ENCODE data around the gene EPHA5.
A peak's percentile ranks its signal among the peaks of the same experiment; 100 is the strongest.

EPHA5 gene

DNA sequence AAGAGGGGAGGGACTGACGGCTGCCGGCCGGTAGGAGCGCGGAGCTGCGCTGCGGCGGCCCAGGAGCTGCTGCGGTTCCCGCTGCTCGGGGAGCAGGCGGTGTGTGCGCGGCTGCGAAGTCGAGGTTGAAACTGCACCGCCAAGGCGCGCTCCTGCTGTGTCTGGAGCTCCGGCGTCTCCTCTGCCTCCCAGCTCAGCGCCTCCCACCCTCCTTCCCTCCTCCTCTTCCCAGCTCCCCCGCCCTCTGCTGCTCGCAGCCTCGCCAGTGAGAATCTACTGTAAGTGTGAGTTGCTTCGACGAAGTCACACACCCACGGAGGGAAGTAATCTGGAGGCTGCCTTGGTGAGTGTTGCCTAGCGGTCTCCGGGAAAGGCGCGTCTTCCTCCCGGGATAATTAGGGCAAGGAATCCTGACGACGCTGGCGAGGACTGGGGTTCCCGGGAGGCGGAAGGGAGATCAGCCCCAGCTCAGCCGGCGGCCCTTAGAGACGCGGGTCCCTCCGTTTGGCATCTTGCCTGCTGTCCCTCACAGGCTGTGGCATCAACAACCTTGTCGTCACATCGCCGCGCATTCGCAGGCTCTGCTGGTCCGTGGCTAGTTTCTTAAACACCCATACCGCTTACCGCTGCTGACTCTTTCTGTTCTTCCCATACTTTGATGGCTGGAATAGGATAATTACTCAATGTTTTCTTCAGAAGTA is at the start of gene EPHA5:
Gene EPHA5 (minus strand): TSS at position 159 of the 701 bp plus-strand sequence. CDS start 747 bp downstream, outside the sequence.
- peaks cover 17% of the 10 kb centered on the region; the same call in 1 of the 2 replicates for H3K4me1 ChIP-seq (ENCODE audit: control insufficient read depth, insufficient read depth, low read length)
- peaks cover 80% of the 10 kb centered on the region for H3K27me3 ChIP-seq (ENCODE audit: control insufficient read depth, insufficient read depth, low read length)
- no peaks in the 10 kb centered on the region for H3K9me3 ChIP-seq (ENCODE audit: control insufficient read depth, insufficient read depth, low read depth, low read length)
- no peak within 1 kb of the TSS for H3K9ac ChIP-seq (ENCODE audit: low read length)
- no peaks in the 10 kb centered on the region for H3K36me3 ChIP-seq (ENCODE audit: control insufficient read depth, insufficient read depth, low read length)
- H3K27ac ChIP-seq (ENCODE audit: low read depth, low read length), result no peak within 1 kb of the TSS
- H3K4me3 ChIP-seq (ENCODE audit: low read depth, low read length), result peak within 1 kb of the TSS; percentile 59

- Histone ChIP-seq H3K27ac (ENCODE audit: low read depth, low read length) (no peak overlapping the region), H3K9ac (ENCODE audit: low read length) (no peak overlapping the region), H3K9me3 (ENCODE audit: control insufficient read depth, insufficient read depth, low read depth, low read length) (no peaks in the 10 kb centered on the region), H3K4me1 (ENCODE audit: control insufficient read depth, insufficient read depth, low read length) (no peaks in the 10 kb centered on the region), H3K36me3 (ENCODE audit: control insufficient read depth, insufficient read depth, low read length) (no peaks in the 10 kb centered on the region), H3K4me3 (ENCODE audit: low read depth, low read length) (no peak overlapping the region), H3K27me3 (ENCODE audit: control insufficient read depth, insufficient read depth, low read length) (no peaks in the 10 kb centered on the region)
These were observed 49.3 kb upstream of the EPHA5 start for GRCh38 chr4:65719635-65720034.

- no peaks in the 10 kb centered on the region for H3K27me3 ChIP-seq (ENCODE audit: control insufficient read depth, insufficient read depth, low read length)
- no peak overlapping the region for H3K4me3 ChIP-seq (ENCODE audit: low read depth, low read length)
- H3K9me3 ChIP-seq (ENCODE audit: control insufficient read depth, insufficient read depth, low read depth, low read length), result no peaks in the 10 kb centered on the region
- no peak overlapping the region for H3K9ac ChIP-seq (ENCODE audit: low read length)
- H3K27ac ChIP-seq (ENCODE audit: low read depth, low read length), result no peak overlapping the region
- no peaks in the 10 kb centered on the region for H3K36me3 ChIP-seq (ENCODE audit: control insufficient read depth, insufficient read depth, low read length)
- H3K4me1 ChIP-seq (ENCODE audit: control insufficient read depth, insufficient read depth, low read length), result no peaks in the 10 kb centered on the region
These were observed 28.3 kb upstream of the EPHA5 start for GRCh38 chr4:65698631-65699030.

- Histone ChIP-seq H3K9me3 (ENCODE audit: control insufficient read depth, insufficient read depth, low read depth, low read length) (no peaks in the 10 kb centered on the region), H3K4me1 (ENCODE audit: control insufficient read depth, insufficient read depth, low read length) (no peaks in the 10 kb centered on the region)
These were observed 26.1 kb upstream of the EPHA5 start for GRCh38 chr4:65696436-65696835.

GRCh38 chr4:65671372-65671771 is 1.1 kb upstream of the EPHA5 start:
- Histone ChIP-seq H3K9ac (ENCODE audit: low read length) (no peak overlapping the region), H3K9me3 (ENCODE audit: control insufficient read depth, insufficient read depth, low read depth, low read length) (no peaks in the 10 kb centered on the region), H3K27ac (ENCODE audit: low read depth, low read length) (no peak overlapping the region), H3K27me3 (ENCODE audit: control insufficient read depth, insufficient read depth, low read length) (peaks cover 75% of the 10 kb centered on the region), H3K4me1 (ENCODE audit: control insufficient read depth, insufficient read depth, low read length) (peaks cover 14% of the 10 kb centered on the region; the same call in 1 of the 2 replicates), H3K4me3 (ENCODE audit: low read depth, low read length) (peak overlapping the region; percentile 59; the same call in 1 of the 2 replicates), H3K36me3 (ENCODE audit: control insufficient read depth, insufficient read depth, low read length) (no peaks in the 10 kb centered on the region)

More at GRCh38 chr4:65696436-65696835, 26.1 kb upstream of the EPHA5 start:
- Histone ChIP-seq H3K9ac (ENCODE audit: low read length) (no peak overlapping the region), H3K27me3 (ENCODE audit: control insufficient read depth, insufficient read depth, low read length) (no peaks in the 10 kb centered on the region), H3K36me3 (ENCODE audit: control insufficient read depth, insufficient read depth, low read length) (no peaks in the 10 kb centered on the region), H3K4me3 (ENCODE audit: low read depth, low read length) (no peak overlapping the region), H3K27ac (ENCODE audit: low read depth, low read length) (no peak overlapping the region)

DNA sequence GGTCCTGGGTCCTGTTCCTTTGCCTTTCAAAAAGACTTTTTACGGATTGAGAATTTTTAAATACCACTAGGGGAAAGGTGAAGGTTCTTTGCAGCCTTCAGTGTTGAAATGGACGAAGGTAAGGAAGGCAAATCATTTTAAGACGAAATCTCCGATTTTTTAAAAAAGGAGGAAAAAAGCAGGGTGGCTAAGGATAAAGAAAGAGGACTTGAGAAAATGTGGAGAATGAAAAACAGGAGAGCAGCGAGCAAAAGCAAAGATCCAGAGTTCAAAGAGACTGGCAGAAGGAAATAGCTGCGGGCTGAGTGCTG is 314 bp downstream of the EPHA5 start:
- Histone ChIP-seq H3K4me1 (ENCODE audit: control insufficient read depth, insufficient read depth, low read length) (peaks cover 17% of the 10 kb centered on the region; the same call in 1 of the 2 replicates), H3K9me3 (ENCODE audit: control insufficient read depth, insufficient read depth, low read depth, low read length) (no peaks in the 10 kb centered on the region), H3K27ac (ENCODE audit: low read depth, low read length) (no peak overlapping the region), H3K36me3 (ENCODE audit: control insufficient read depth, insufficient read depth, low read length) (no peaks in the 10 kb centered on the region), H3K27me3 (ENCODE audit: control insufficient read depth, insufficient read depth, low read length) (peaks cover 80% of the 10 kb centered on the region), H3K9ac (ENCODE audit: low read length) (no peak overlapping the region), H3K4me3 (ENCODE audit: low read depth, low read length) (peak overlapping the region; percentile 59)

DNA sequence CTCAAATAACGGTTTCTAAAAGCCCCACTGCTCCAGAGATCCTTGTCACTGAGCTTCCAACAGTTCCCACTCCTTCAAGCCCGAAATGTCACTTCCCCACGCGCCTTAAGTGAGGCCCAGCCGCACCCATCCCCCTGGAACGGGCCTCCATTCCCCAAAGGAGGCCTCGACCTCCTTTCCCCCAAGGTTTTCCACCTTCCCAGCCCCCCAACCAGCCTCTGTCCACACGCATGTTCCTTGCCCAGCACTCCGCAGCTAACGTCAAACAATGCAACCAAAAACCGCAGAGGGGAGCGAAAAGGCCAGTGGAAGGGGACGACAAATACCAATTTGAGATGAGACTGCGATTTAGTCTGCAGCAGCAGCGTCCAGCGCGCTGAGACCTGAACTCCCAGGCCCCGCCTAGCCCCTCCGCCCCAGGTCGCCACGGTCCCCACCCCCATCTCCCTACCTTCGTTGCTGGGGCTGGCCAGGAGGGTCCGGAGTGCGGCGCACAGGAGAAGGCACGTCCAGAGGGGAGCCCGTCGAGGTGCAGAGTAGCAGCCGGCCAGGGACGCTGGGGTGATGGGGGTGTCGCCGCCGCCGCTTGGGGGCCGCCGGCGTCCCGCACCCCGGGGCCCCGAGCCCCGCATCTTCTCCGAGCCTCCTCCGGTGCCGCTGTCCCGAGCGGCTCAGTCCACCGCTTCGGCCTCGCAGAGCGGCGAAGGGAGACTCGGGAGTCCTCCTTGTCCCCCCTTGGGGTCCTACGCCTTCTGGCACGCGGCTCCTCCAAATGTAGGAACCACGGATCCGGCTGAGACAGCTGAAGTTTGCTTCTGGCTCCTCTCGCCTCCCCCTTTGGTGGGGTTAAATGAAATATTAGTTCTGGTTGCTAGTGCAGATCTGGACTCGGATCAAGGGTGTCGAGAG is 924 bp downstream of the EPHA5 start:
- no peak overlapping the region for H3K9ac ChIP-seq (ENCODE audit: low read length)
- H3K27me3 ChIP-seq (ENCODE audit: control insufficient read depth, insufficient read depth, low read length), result peaks cover 80% of the 10 kb centered on the region
- H3K4me1 ChIP-seq (ENCODE audit: control insufficient read depth, insufficient read depth, low read length), result peaks cover 17% of the 10 kb centered on the region; the same call in 1 of the 2 replicates
- no peaks in the 10 kb centered on the region for H3K36me3 ChIP-seq (ENCODE audit: control insufficient read depth, insufficient read depth, low read length)
- H3K9me3 ChIP-seq (ENCODE audit: control insufficient read depth, insufficient read depth, low read depth, low read length), result no peaks in the 10 kb centered on the region
- peak overlapping the region; percentile 59 for H3K4me3 ChIP-seq (ENCODE audit: low read depth, low read length)
- no peak overlapping the region for H3K27ac ChIP-seq (ENCODE audit: low read depth, low read length)

DNA sequence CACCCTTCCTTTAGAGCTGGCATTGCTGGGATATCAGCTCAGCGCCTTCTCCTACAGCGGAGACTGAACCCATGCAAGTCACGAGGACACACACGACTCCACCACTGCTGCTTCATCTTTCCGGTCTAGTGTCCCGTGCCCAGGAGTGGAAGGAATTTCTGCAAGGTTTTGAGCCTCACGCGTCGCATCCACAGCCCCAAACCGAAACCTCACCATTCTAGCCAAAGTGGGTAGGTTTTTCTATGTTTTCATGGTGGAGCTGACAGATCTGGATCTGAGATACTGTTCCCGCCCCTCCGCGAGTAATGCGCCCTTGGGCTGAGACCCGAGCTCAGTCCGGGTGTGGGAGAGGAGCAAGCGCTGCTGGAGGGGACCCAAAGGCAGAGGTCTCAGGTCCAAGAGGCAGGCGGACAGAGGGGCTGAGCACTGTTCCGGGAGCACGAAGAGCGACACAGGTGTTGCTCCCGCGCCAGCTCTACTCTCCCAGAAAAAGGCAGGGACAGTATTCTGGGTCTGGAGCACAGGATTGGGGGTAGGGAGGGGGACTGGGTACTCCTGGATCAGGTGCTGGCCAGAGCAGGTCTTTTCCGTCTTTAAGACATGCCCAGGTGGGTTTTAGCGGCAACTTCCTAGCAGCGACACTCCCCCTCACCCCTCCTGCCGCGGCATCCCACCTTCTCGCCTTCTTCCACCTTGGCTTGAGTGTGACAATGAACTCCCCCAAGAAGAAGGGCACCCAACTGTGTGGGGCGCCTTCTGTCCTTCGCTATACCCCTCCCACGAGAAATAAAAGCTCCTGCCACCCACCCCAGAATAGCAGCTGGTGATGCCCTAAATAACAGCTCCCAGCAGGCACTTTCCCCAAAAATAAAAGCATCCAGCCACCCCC is 1.8 kb downstream of the EPHA5 start:
- Histone ChIP-seq H3K36me3 (ENCODE audit: control insufficient read depth, insufficient read depth, low read length) (no peaks in the 10 kb centered on the region), H3K4me3 (ENCODE audit: low read depth, low read length) (peak overlapping the region; percentile 59), H3K4me1 (ENCODE audit: control insufficient read depth, insufficient read depth, low read length) (peaks cover 17% of the 10 kb centered on the region; the same call in 1 of the 2 replicates), H3K9me3 (ENCODE audit: control insufficient read depth, insufficient read depth, low read depth, low read length) (no peaks in the 10 kb centered on the region), H3K27ac (ENCODE audit: low read depth, low read length) (no peak overlapping the region), H3K27me3 (ENCODE audit: control insufficient read depth, insufficient read depth, low read length) (peaks cover 76% of the 10 kb centered on the region), H3K9ac (ENCODE audit: low read length) (no peak overlapping the region)

DNA sequence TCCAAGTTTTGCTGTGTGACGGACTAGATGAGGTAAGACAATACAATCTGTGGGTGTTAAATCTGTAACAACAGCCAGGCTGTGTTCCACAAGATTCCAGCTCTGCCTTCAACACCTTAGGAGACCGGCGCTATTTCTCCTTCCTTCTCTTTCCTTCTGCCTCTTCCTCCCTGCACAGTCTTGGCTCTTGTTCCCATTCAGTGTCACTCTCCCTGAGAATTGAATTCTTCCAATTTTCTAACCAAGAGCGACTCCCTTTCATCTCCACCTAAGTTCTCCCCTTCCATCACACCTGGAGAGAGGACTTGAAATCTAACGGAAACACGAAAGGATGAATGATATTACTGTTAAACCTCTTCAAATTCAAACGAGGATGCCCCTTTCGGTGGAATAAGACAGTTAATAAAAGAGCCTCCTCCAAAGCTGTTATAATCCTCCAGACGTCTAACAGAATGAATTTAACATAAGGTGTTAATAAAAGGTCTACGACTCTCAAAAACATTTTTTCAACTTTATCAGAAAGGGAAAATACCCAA is 2.7 kb downstream of the EPHA5 start:
- peaks cover 67% of the 10 kb centered on the region for H3K27me3 ChIP-seq (ENCODE audit: control insufficient read depth, insufficient read depth, low read length)
- H3K4me3 ChIP-seq (ENCODE audit: low read depth, low read length), result no peak overlapping the region
- no peak overlapping the region for H3K27ac ChIP-seq (ENCODE audit: low read depth, low read length)
- H3K9ac ChIP-seq (ENCODE audit: low read length), result no peak overlapping the region
- H3K36me3 ChIP-seq (ENCODE audit: control insufficient read depth, insufficient read depth, low read length), result no peaks in the 10 kb centered on the region
- peaks cover 17% of the 10 kb centered on the region; the same call in 1 of the 2 replicates for H3K4me1 ChIP-seq (ENCODE audit: control insufficient read depth, insufficient read depth, low read length)
- no peaks in the 10 kb centered on the region for H3K9me3 ChIP-seq (ENCODE audit: control insufficient read depth, insufficient read depth, low read depth, low read length)

DNA sequence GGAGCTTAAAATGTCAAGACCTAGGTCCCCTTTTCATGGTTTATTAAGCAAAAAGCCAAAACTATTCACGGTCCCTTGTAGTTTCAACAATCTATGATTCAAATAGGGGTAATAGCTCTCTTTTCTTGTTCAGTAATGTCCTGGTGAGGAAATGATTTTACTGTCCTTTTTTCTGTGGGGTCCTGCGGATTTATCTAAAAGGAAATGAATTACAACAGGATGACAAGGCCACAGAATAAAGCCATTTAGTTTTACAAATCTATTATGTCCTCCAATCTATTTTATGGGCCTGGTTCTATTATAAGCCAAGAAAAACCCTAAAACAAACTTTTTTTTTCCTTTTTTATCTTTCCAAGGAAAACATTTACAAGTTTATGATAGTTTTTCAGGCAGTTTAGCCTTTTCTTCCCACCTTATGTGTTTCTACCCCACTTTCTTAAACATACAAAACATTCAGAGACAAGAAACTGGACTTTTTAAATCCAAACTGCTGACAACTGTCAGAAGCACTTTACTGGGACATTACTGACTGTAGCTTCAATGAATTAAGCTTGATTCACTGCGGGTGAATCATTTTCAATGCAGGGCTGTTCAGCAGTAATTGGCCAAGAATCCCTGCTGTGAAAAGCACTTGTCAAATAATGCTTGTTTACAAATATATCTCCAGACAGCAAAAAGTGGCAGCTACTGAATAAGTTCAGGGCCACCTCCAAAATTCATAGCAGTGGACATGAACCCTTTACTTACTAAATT is 4.3 kb downstream of the EPHA5 start:
- H3K9me3 ChIP-seq (ENCODE audit: control insufficient read depth, insufficient read depth, low read depth, low read length), result no peaks in the 10 kb centered on the region

More for the DNA sequence above, 4.3 kb downstream of the EPHA5 start:
- Histone ChIP-seq H3K27ac (ENCODE audit: low read depth, low read length) (no peak overlapping the region), H3K36me3 (ENCODE audit: control insufficient read depth, insufficient read depth, low read length) (no peaks in the 10 kb centered on the region), H3K9ac (ENCODE audit: low read length) (no peak overlapping the region), H3K27me3 (ENCODE audit: control insufficient read depth, insufficient read depth, low read length) (peaks cover 51% of the 10 kb centered on the region), H3K4me1 (ENCODE audit: control insufficient read depth, insufficient read depth, low read length) (peaks cover 26% of the 10 kb centered on the region), H3K4me3 (ENCODE audit: low read depth, low read length) (no peak overlapping the region)

Measured in HUES6 (cell line).